ENCODE measurements around the gene HSPB6.
"Not testable (repeated sequence)": the region's sequence is repeated elsewhere in the genome, so short reads cannot be mapped to it uniquely, and the experiment has no call there.

The HSPB6 gene

GRCh38 chr19:35729021-35729420 lies 27.8 kb downstream of the HSPB6 start:
- DNase-seq: no peak

- no peak for DNase-seq
Observed at GRCh38 chr19:35727956-35728706, 28.7 kb downstream of the HSPB6 start.

GRCh38 chr19:35727053-35727955 lies 29.5 kb downstream of the HSPB6 start:
- DNase-seq: no peak

- no peak for DNase-seq
Observed at GRCh38 chr19:35725216-35725861, 31.5 kb downstream of the HSPB6 start.

- no peak for DNase-seq
Observed at GRCh38 chr19:35724560-35724959, 32.3 kb downstream of the HSPB6 start.

GRCh38 chr19:35724132-35724531 lies 32.7 kb downstream of the HSPB6 start:
- not testable (repeated sequence) for DNase-seq

DNA sequence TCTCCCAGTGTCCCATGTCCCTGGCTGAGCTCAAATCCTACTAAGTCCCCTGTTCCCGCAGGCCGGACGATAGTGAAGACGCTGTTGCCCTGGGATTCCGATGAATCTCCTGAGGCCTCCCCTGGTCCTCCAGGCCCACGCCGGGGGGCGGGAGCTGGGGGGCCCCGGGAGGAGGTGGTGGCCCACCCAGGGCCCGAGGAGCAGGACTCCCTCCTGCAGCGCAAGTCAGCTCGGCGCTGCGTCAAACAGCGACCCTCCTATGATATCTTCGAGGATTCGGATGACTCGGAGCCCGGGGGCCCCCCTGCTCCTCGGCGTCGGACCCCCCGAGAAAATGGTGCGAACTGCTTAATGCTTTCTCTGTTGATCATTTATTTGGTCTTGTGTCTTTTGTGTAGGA lies 33.2 kb downstream of the HSPB6 start:
- no peak for DNase-seq

GRCh38 chr19:35722897-35723296 lies 33.9 kb downstream of the HSPB6 start:
- no peak for DNase-seq

GRCh38 chr19:35722461-35722860 lies 34.4 kb downstream of the HSPB6 start:
- no peak for DNase-seq

GRCh38 chr19:35721374-35721773 lies 35.5 kb downstream of the HSPB6 start:
- DNase-seq: no peak

DNA sequence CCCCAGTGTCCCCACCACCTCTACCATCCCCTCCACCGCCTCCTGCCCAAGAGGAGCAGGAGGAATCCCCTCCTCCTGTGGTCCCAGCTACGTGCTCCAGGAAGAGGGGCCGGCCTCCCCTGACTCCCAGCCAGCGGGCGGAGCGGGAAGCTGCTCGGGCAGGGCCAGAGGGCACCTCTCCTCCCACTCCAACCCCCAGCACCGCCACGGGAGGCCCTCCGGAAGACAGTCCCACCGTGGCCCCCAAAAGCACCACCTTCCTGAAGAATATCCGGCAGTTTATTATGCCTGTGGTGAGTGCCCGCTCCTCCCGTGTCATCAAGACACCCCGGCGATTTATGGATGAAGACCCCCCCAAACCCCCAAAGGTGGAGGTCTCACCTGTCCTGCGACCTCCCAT lies 36.2 kb downstream of the HSPB6 start:
- peak; percentile 54 for DNase-seq

DNA sequence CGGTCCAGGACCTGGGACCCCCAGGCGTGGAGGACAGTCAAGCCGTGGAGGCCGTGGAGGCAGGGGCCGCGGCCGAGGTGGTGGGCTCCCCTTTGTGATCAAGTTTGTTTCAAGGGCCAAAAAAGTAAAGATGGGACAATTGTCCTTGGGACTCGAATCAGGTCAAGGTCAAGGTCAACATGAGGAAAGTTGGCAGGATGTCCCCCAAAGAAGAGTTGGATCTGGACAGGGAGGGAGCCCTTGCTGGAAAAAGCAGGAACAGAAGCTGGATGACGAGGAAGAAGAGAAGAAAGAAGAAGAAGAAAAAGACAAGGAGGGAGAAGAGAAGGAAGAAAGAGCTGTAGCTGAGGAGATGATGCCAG lies 36.7 kb downstream of the HSPB6 start:
- DNase-seq: no peak

GRCh38 chr19:35719402-35720162 lies 37.2 kb downstream of the HSPB6 start:
- peak; percentile 57 for DNase-seq

DNA sequence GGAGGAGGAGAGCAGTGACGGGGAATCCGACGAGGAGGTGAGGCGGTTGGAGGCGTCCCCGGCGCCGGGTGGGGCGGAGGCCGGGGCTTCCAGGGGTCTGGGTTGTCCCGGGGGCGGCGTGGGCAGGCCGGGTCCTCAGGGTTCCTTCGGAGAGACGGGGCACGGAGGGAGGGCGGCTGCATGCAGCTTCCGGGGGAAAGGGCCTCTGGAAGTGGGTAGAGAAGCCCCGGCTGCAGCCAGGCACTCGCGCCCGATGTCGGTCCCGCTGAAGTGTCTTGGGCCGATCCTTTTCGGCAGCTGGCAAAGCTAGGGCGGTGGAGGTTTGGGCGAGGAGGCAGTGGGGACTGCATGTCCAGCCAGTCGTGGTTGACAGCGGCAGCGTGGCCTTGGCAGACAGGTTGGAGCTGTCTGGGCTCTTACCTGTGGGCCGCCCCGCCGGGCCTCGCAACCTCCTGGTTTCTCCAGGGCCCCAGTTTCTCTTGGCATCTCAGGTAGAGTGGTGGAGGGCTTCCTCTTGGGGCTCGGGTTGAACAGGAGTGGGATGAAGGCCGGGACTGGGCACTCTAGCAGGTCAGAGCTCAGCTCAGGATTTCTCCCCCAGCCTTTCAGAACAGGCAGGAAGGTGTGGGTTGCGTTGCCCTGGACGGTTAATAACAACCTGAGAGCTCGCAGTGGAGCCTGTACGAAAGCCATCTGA lies 38.3 kb downstream of the HSPB6 start:
- peak; percentile 87 for DNase-seq

DNA sequence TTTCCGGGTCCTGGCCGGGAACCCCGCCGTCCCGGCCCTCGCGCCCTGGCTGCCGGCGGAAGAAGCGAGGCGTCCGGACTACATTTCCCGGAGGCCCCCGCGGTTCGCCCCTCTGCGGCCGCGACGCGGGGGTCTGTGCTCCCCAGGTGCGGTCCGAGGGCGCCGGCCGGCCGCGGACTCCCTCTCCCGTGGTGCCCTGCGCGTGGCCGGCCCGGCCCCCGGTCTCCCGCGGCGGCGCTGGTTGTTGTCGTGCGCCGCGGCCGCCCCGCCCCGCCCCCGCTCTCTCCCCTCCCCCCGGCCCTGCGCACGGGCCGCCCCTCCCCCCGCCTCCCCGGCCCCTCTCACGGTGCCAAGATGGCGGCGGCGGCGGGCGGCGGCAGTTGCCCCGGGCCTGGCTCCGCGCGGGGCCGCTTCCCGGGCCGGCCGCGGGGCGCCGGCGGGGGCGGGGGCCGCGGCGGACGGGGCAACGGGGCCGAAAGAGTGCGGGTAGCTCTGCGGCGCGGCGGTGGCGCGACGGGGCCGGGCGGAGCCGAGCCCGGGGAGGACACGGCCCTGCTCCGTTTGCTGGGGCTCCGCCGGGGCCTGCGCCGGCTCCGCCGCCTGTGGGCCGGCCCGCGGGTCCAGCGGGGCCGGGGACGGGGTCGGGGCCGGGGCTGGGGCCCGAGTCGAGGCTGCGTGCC lies 39.0 kb downstream of the HSPB6 start, which contains the start of gene KMT2B:
Gene KMT2B (plus strand): TSS at position 339 of the 680 bp plus-strand sequence. CDS start 16 bp downstream, at position 355.
- DNase-seq: peak; percentile 97

DNA sequence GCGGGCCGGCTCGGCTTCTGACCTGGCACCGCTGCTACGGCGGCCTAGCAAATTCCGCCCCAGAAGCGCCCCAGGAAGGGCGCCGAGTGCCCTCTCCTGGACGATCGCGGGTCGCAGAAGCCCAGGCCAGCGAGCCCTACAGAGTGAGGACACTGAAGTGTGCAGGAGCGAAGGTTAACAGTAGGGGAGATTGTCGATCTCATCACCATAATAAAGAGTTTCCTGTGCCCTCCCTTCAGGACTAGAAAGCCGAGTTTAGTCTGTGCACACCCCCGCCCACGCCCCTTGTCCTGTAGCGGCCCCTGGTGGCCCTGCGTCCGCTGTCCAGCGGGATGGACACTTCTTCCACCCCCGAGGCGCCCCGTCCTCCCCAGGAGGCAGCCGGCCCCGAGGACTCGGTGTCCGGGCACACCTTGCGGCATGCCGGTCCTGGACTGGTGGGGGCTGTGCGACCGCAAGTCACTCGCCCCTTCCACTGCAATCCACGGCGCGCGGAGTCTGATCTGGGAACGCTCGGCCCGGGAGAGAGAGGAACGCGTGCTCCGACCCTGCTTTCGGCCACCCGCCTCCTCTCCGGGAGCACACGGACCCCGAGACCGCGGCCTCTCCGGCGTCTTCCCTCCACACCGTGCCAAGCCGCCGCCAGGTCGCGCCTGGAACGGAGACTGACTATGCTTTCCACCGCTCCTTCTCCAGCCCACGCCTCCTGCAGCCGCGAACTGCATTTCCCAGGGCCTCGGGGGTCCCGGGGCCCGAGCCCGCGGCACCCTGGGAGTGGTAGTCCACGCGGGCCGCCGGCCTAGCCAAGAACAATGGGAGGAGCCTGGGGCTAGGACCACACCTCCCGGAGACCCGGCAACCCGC lies 39.8 kb downstream of the HSPB6 start:
- DNase-seq: peak; percentile 91

DNA sequence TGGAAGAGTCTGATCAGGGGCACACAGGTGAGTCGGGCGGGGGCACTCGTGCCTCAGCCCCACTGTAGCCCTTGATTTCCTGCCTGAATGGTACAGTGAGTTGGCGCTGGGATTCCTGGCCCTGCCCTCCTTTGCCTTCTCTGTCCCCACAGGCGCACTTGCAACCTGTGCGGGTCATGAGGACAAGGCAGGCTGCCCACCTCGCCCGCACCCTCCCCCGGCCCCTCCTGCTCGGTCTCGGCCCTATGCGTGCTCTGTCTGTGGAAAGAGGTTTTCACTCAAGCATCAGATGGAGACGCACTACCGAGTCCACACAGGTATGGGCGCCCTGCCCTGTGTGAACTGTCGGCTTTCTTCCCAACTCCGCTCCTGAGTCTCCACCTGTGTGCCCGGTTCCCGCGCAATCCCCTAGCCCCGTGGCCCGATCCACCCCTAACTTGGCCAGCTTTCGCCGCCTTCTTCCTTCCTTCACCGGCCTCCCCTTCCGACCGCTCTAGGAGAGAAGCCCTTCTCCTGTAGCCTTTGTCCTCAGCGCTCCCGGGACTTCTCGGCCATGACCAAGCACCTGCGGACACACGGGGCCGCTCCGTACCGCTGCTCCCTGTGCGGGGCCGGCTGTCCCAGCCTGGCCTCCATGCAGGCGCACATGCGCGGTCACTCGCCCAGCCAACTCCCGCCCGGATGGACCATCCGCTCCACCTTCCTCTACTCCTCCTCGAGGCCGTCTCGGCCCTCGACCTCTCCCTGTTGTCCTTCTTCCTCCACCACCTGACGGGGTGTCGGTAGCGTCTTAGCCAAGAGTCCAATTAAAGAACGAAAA lies 40.6 kb downstream of the HSPB6 start:
- no peak for DNase-seq

- peak; percentile 68 for DNase-seq
Observed at GRCh38 chr19:35715355-35715809, 41.4 kb downstream of the HSPB6 start.

GRCh38 chr19:35714601-35715354 lies 42.1 kb downstream of the HSPB6 start:
- peak; percentile 71 for DNase-seq
